ENCODE data around the gene NHEJ1. TPM values are rescaled to one million over a fixed set of nuclear protein-coding genes. Genes with fewer than 3 reads are reported as not detected.

The NHEJ1 gene
- total RNA-seq, 4 donors from 2014 or later = 13.2 to 20.9 (median 18.4) TPM

DNA sequence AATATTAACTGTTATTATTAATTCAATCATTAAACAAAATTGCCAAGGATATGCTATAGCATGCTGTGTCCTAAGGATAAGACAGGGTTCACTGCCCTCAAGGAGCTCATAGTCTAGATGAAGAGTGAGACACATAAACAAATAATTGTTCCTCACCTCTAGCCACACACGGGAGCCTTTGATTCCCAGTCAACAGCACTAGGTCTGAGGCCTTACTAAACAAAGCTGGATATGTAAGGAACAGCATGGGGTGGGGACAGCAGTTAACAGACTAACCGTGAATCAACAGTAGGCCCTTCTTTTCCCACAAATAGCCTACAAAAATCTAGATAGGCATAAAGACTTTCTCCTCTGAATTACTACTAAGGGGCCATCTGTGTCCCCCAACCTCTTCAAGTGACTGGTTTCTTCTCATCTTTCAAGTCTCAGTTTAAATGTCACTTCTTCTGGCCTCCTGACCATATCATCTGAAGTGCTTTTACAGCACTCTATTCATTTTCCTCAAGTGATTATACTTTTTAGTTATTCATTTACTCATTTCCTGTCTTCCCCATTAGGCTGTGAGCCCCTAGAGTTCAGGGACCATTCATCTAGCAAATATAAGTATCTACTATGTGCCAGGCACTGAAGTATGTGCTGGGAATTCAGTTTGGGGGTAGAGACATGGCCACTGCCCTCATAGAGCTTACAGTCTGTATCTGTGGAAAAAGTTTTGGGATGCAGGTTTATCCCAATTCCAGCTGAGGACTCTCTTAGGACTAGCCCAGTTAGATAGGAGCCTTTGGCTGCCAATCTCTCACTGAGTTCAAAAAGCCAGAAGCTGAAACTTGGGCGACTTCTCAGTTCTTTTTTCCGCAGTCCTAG, 69.9 kb downstream of the NHEJ1 start:
- H3K4me3 ChIP-seq (ENCODE audit: low read depth, poor library complexity, severe bottlenecking) = no peak overlapping the region
- WGBS, 2 donors = 70 to 85% methylated on average over 4 of the region's 4 CpGs
- intact Hi-C loops (cut with DNase I; ENCODE audit: low total_unique reads) = no loop called here
- TF ChIP-seq POLR2A (IDR thresholded peaks at IDR 0.05) = no peak
- no peak for TF ChIP-seq CTCF (IDR thresholded peaks at IDR 0.05)
- DNase-seq (ENCODE audit: low spot score in 2 of 2) = no peak

DNA sequence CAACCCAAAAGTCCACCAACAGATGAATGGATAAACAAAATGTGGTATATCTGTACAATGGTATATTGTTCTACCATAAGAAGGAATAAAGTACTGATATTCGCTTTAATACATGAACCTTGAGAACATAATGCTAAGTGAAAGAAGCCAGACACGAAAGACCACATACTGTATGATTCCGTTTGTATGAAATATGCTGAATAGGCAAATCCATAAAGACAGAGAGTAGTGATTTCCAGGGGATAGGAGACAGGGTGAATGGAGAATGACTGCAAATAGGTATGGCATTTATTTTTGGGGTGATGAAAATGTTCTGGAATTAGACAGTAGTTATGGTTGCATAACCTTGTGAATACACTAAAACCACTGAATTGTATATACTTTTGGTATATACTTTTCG, 71.3 kb downstream of the NHEJ1 start:
- intact Hi-C loops (cut with DNase I; ENCODE audit: low total_unique reads) = no loop called here
- WGBS, 2 donors = 93 to 97% methylated on average over 4 of the region's 4 CpGs
- H3K4me3 ChIP-seq (ENCODE audit: low read depth, poor library complexity, severe bottlenecking) = no peak overlapping the region
- TF ChIP-seq CTCF (IDR thresholded peaks at IDR 0.05) (no peak), POLR2A (IDR thresholded peaks at IDR 0.05) (no peak)
- no peak for DNase-seq (ENCODE audit: low spot score in 2 of 2)

DNA sequence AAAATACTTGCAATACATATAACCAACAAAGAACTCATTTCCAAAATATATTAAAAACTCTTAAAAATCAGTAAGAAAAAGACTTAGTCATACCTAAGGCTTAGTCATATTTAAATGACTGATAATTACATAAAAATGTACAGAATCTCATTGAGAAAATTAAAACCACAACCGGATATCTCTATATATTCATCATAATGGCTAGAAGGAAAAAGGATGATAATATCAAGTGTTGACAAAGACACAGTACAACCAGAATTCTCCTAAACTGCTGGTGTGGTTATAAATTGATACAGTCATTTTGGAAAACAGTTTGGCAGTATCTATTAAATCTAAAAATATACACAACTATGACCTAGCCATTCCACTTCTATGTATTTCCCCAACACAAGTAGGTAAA, 72.8 kb downstream of the NHEJ1 start:
- TF ChIP-seq CTCF (IDR thresholded peaks at IDR 0.05) (no peak), POLR2A (IDR thresholded peaks at IDR 0.05) (no peak)
- intact Hi-C loops (cut with DNase I; ENCODE audit: low total_unique reads) = no loop called here
- no peak for DNase-seq (ENCODE audit: low spot score in 2 of 2)
- H3K4me3 ChIP-seq (ENCODE audit: low read depth, poor library complexity, severe bottlenecking) = no peak overlapping the region
- 93 to 94% methylated on average over 1 of the region's 1 CpG for WGBS, 2 donors

DNA sequence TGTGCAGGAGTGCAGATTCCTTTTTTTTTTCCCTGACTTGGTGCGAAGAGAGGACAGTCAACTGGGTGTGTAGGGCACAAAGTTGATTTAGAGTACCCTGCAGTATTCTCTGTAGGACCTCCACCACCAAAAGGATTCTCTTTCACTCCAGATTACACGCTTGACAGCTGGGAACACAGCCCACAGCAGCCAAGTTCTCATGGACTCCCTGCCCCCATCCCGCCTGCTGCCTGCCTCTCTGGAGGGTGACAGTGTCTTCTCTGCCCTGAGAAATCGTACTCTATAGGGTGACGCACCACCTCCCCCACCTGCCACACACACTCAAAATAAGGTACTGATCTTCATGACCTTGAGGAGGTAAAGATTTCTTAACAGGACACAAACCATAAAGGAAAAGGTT, 73.3 kb downstream of the NHEJ1 start:
- WGBS, 2 donors = 83 to 93% methylated on average over 5 of the region's 5 CpGs
- no peak for DNase-seq (ENCODE audit: low spot score in 2 of 2)
- intact Hi-C loops (cut with DNase I; ENCODE audit: low total_unique reads) = no loop called here
- H3K4me3 ChIP-seq (ENCODE audit: low read depth, poor library complexity, severe bottlenecking) = no peak overlapping the region
- TF ChIP-seq POLR2A (IDR thresholded peaks at IDR 0.05) (no peak), CTCF (IDR thresholded peaks at IDR 0.05) (no peak)

DNA sequence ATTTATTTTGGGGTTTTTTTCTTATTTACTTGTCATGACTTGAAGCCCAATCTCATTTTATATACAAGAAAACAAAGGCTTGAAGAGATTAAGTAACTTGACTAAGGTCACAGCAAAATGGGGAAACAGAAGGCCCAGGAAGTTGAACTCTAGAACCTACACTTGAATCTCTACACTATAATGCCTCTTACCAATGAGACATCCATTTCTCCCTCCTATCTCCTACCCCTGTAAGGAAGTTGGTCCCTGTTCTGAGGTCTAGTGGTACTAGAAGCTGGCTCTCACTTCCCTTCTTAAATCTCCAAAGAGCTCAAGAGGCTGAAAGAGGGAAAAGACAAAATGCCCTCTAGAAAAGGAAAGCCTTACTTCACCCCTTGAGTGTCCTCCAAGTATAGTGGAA, 74.4 kb downstream of the NHEJ1 start:
- no peak for TF ChIP-seq CTCF (IDR thresholded peaks at IDR 0.05)
- no peak for TF ChIP-seq POLR2A (IDR thresholded peaks at IDR 0.05)
- intact Hi-C loops (cut with DNase I; ENCODE audit: low total_unique reads) = no loop called here

GRCh38 chr2:219084791-219085190, 75.8 kb downstream of the NHEJ1 start:
- no peak overlapping the region for H3K4me3 ChIP-seq (ENCODE audit: low read depth, poor library complexity, severe bottlenecking)
- TF ChIP-seq CTCF (IDR thresholded peaks at IDR 0.05) = no peak
- intact Hi-C loops (cut with DNase I; ENCODE audit: low total_unique reads) = no loop called here
- no peak for DNase-seq (ENCODE audit: low spot score in 2 of 2)

More for the DNA sequence above, 74.4 kb downstream of the NHEJ1 start:
- no peak overlapping the region for H3K4me3 ChIP-seq (ENCODE audit: low read depth, poor library complexity, severe bottlenecking)
- no peak for DNase-seq (ENCODE audit: low spot score in 2 of 2)
